ENCODE data around the gene BCKDK.

Gene BCKDK

GRCh38 chr16:31108035-31108793 lies at the start of gene BCKDK:
Gene BCKDK, plus strand, starts transcription at chr16:31108386. Its CDS starts 838 bp downstream, at chr16:31109224.
- ATAC-seq (peak; percentile 78), DNase-seq (peak; percentile 87)
- H3K27ac Mint-ChIP-seq: peak within 1 kb of the TSS; percentile 97
- H3K4me3 Mint-ChIP-seq: peak within 1 kb of the TSS; percentile 88
- H3K27me3 Mint-ChIP-seq: no peaks in the 10 kb centered on the region
- peaks cover 15% of the 10 kb centered on the region for H3K36me3 Mint-ChIP-seq (ENCODE audit: low read depth)
- no peaks in the 10 kb centered on the region for H3K9me3 Mint-ChIP-seq
- peaks cover 28% of the 10 kb centered on the region for H3K4me1 Mint-ChIP-seq

- peaks cover 28% of the 10 kb centered on the region for H3K4me1 Mint-ChIP-seq
- DNase-seq (no peak), ATAC-seq (no peak)
- no peak overlapping the region for H3K4me3 Mint-ChIP-seq
- H3K27me3 Mint-ChIP-seq: no peaks in the 10 kb centered on the region
- no peaks in the 10 kb centered on the region for H3K9me3 Mint-ChIP-seq
- H3K36me3 Mint-ChIP-seq (ENCODE audit: low read depth): peaks cover 24% of the 10 kb centered on the region
- no peak overlapping the region for H3K27ac Mint-ChIP-seq
Measured at GRCh38 chr16:31061126-31061812, 46.9 kb upstream of the BCKDK start.

- H3K4me1 Mint-ChIP-seq: peaks cover 32% of the 10 kb centered on the region
- H3K36me3 Mint-ChIP-seq (ENCODE audit: low read depth): peaks cover 24% of the 10 kb centered on the region
- DNase-seq: no peak
Measured at GRCh38 chr16:31061813-31062440, 46.3 kb upstream of the BCKDK start.

GRCh38 chr16:31063495-31063842 lies 44.7 kb upstream of the BCKDK start:
- Mint-ChIP-seq H3K4me3 (no peak overlapping the region), H3K27ac (no peak overlapping the region), H3K9me3 (no peaks in the 10 kb centered on the region), H3K27me3 (no peaks in the 10 kb centered on the region), H3K36me3 (ENCODE audit: low read depth) (peaks cover 22% of the 10 kb centered on the region), H3K4me1 (peaks cover 32% of the 10 kb centered on the region)
- DNase-seq: no peak
- ATAC-seq: no peak

More at GRCh38 chr16:31061813-31062440, 46.3 kb upstream of the BCKDK start:
- no peak for ATAC-seq
- Mint-ChIP-seq H3K4me3 (no peak overlapping the region), H3K27ac (no peak overlapping the region), H3K27me3 (no peaks in the 10 kb centered on the region), H3K9me3 (no peaks in the 10 kb centered on the region)

- peak; percentile 12 for ATAC-seq
- no peaks in the 10 kb centered on the region for H3K27me3 Mint-ChIP-seq
- no peak overlapping the region for H3K27ac Mint-ChIP-seq
- peak overlapping the region; percentile 29 for H3K4me3 Mint-ChIP-seq
- H3K4me1 Mint-ChIP-seq: peaks cover 32% of the 10 kb centered on the region
- DNase-seq: no peak
- H3K36me3 Mint-ChIP-seq (ENCODE audit: low read depth): peaks cover 21% of the 10 kb centered on the region
- H3K9me3 Mint-ChIP-seq: no peaks in the 10 kb centered on the region
Measured at GRCh38 chr16:31063843-31064611, 44.2 kb upstream of the BCKDK start.

- H3K4me3 Mint-ChIP-seq: peak overlapping the region; percentile 29
- no peak overlapping the region for H3K27ac Mint-ChIP-seq
- DNase-seq (no peak), ATAC-seq (no peak)
- peaks cover 35% of the 10 kb centered on the region for H3K4me1 Mint-ChIP-seq
- H3K36me3 Mint-ChIP-seq (ENCODE audit: low read depth): peaks cover 21% of the 10 kb centered on the region
- no peaks in the 10 kb centered on the region for H3K27me3 Mint-ChIP-seq
- no peaks in the 10 kb centered on the region for H3K9me3 Mint-ChIP-seq
Measured at GRCh38 chr16:31064882-31065461, 43.2 kb upstream of the BCKDK start.

GRCh38 chr16:31067342-31067741 lies 40.8 kb upstream of the BCKDK start:
- DNase-seq: no peak
- H3K9me3 Mint-ChIP-seq: no peaks in the 10 kb centered on the region
- H3K27ac Mint-ChIP-seq: no peak overlapping the region
- no peak overlapping the region for H3K4me3 Mint-ChIP-seq
- no peaks in the 10 kb centered on the region for H3K27me3 Mint-ChIP-seq
- no peak for ATAC-seq
- H3K4me1 Mint-ChIP-seq: peaks cover 44% of the 10 kb centered on the region
- peaks cover 17% of the 10 kb centered on the region for H3K36me3 Mint-ChIP-seq (ENCODE audit: low read depth)

GRCh38 chr16:31071861-31072260 lies 36.3 kb upstream of the BCKDK start:
- ATAC-seq: no peak
- Mint-ChIP-seq H3K4me3 (peak overlapping the region; percentile 92), H3K27me3 (no peaks in the 10 kb centered on the region), H3K27ac (peak overlapping the region; percentile 85), H3K4me1 (peaks cover 35% of the 10 kb centered on the region), H3K36me3 (ENCODE audit: low read depth) (peaks cover 9% of the 10 kb centered on the region), H3K9me3 (no peaks in the 10 kb centered on the region)
- no peak for DNase-seq

- H3K36me3 Mint-ChIP-seq (ENCODE audit: low read depth): peaks cover 12% of the 10 kb centered on the region
- DNase-seq: peak; percentile 32
- H3K4me1 Mint-ChIP-seq: peaks cover 35% of the 10 kb centered on the region
- H3K27me3 Mint-ChIP-seq: no peaks in the 10 kb centered on the region
- peak overlapping the region; percentile 85 for H3K27ac Mint-ChIP-seq
- H3K9me3 Mint-ChIP-seq: no peaks in the 10 kb centered on the region
- ATAC-seq: no peak
- peak overlapping the region; percentile 92 for H3K4me3 Mint-ChIP-seq
Measured at GRCh38 chr16:31072540-31073141, 35.5 kb upstream of the BCKDK start.

- Mint-ChIP-seq H3K9me3 (no peaks in the 10 kb centered on the region), H3K4me1 (peaks cover 41% of the 10 kb centered on the region), H3K36me3 (ENCODE audit: low read depth) (peaks cover 19% of the 10 kb centered on the region), H3K4me3 (peak overlapping the region; percentile 100), H3K27me3 (no peaks in the 10 kb centered on the region), H3K27ac (peak overlapping the region; percentile 99)
- ATAC-seq: peak; percentile 58
- peak; percentile 93 for DNase-seq
Measured at GRCh38 chr16:31073142-31073969, 34.8 kb upstream of the BCKDK start.

GRCh38 chr16:31073970-31074813 lies 34.0 kb upstream of the BCKDK start, which contains the start of the genes ZNF646 and ZNF668:
Gene ZNF646, plus strand, starts transcription at chr16:31074422. Its CDS starts 1,903 bp downstream, at chr16:31076325.
Gene ZNF668, minus strand, starts transcription at chr16:31074240. Its CDS starts 9,781 bp downstream, at chr16:31064459.
- DNase-seq (peak; percentile 96), ATAC-seq (peak; percentile 84)
- Mint-ChIP-seq H3K27ac (peak within 1 kb of the TSS; percentile 99), H3K27me3 (no peaks in the 10 kb centered on the region), H3K4me3 (peak within 1 kb of the TSS; percentile 100), H3K9me3 (no peaks in the 10 kb centered on the region), H3K4me1 (peaks cover 41% of the 10 kb centered on the region), H3K36me3 (ENCODE audit: low read depth) (peaks cover 28% of the 10 kb centered on the region)

- ATAC-seq: no peak
- Mint-ChIP-seq H3K27me3 (no peaks in the 10 kb centered on the region), H3K4me1 (peaks cover 42% of the 10 kb centered on the region), H3K27ac (peak overlapping the region; percentile 99), H3K36me3 (ENCODE audit: low read depth) (peaks cover 32% of the 10 kb centered on the region), H3K9me3 (no peaks in the 10 kb centered on the region), H3K4me3 (peak overlapping the region; percentile 100)
- DNase-seq: no peak
Measured at GRCh38 chr16:31074814-31075183, 33.4 kb upstream of the BCKDK start.

All from activated naive CD8-positive, alpha-beta T cell treated with anti-CD3 and anti-CD28 coated beads, Interleukin-2, amount 50 U/mL, for 24 hours (primary cell).